Lower leg skin (tissue), 3 donors: ENCODE data around the gene KCNQ1OT1.

Experiments
- POLR2A ChIP-seq, 2 donors: fragments of 450-650 bp; IDR thresholded peaks; one replicate each; pipeline ENCODE4 v1.6.1; 2016 to 2017; ENCODE audit warnings: antibody characterized with exemption in 2 of 2, mild to moderate bottlenecking in 1 of 2, moderate library complexity in 1 of 2
- TF ChIP-seq, protein P1 (sequence below), 3 donors: fragments of 450-650 bp; IDR thresholded peaks; one replicate each; pipeline ENCODE4 v1.5.1; 2016; ENCODE audit warnings: antibody characterized with exemption in 3 of 3, mild to moderate bottlenecking in 3 of 3, moderate library complexity in 2 of 3

DNA sequence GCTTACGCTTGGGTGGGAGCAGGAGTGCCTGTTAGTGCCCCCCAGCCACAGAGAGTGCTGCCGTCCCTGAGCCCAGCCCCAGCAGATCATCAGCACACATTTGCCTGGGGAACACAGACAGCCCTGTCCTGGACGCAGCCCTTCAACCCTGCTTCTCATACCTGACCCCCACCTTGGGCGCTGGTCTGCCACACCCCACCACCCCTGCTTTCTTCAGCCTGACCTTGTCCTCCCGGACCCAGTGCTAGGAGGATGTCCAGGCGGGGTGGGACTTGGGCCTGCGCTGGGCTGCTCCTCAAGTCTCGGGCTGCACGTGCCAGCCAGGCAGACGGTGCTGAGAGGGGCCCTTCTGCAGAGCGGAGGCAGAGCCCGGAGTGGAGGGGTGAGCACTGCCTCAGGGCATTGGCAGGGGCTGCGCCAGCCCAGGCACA, 119.2 kb downstream of the KCNQ1OT1 start:
- TF ChIP-seq, protein P1, sequence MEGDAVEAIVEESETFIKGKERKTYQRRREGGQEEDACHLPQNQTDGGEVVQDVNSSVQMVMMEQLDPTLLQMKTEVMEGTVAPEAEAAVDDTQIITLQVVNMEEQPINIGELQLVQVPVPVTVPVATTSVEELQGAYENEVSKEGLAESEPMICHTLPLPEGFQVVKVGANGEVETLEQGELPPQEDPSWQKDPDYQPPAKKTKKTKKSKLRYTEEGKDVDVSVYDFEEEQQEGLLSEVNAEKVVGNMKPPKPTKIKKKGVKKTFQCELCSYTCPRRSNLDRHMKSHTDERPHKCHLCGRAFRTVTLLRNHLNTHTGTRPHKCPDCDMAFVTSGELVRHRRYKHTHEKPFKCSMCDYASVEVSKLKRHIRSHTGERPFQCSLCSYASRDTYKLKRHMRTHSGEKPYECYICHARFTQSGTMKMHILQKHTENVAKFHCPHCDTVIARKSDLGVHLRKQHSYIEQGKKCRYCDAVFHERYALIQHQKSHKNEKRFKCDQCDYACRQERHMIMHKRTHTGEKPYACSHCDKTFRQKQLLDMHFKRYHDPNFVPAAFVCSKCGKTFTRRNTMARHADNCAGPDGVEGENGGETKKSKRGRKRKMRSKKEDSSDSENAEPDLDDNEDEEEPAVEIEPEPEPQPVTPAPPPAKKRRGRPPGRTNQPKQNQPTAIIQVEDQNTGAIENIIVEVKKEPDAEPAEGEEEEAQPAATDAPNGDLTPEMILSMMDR (IDR thresholded peaks at IDR 0.05): no peak
- no peak for TF ChIP-seq POLR2A (IDR thresholded peaks at IDR 0.05)
